Endodermal cell (in vitro differentiated cells): ENCODE results near the gene IL3RA. TPM values are rescaled to one million over a fixed set of nuclear protein-coding genes. Genes with fewer than 3 reads are reported as not detected.
A peak's percentile ranks its signal among the peaks of the same experiment; 100 is the strongest.

ENCODE experiments used
- DNase-seq: peaks from one replicate; pipeline ENCODE4 v3.0.0-alpha.2; 2017
- H3K27ac ChIP-seq: 2 replicates; pipeline ENCODE4 v1.5.1; 2013; ENCODE audit warnings: mild to moderate bottlenecking, low read depth, low read length, moderate library complexity
- H3K27me3 ChIP-seq: 2 replicates; pipeline ENCODE4 v1.6.1; 2013; ENCODE audit warnings: mild to moderate bottlenecking, low read length, moderate library complexity; ENCODE audit not compliant: insufficient read depth, control insufficient read depth, poor library complexity, severe bottlenecking
- H3K36me3 ChIP-seq: 2 replicates; pipeline ENCODE4 v1.7.0; 2013; ENCODE audit warnings: mild to moderate bottlenecking, low read length, moderate library complexity; ENCODE audit not compliant: control insufficient read depth, insufficient read depth
- H3K4me1 ChIP-seq: one replicate; pipeline ENCODE4 v1.7.0; 2013; ENCODE audit warnings: low read length; ENCODE audit not compliant: control insufficient read depth, insufficient read depth
- H3K4me3 ChIP-seq: 2 replicates; pipeline ENCODE4 v1.5.1; 2013; ENCODE audit warnings: mild to moderate bottlenecking, low read length, moderate library complexity
- H3K9ac ChIP-seq: 2 replicates; pipeline ENCODE4 v1.6.1; 2013; ENCODE audit warnings: mild to moderate bottlenecking, low read length, moderate library complexity; ENCODE audit not compliant: poor library complexity, severe bottlenecking; ENCODE audit errors: extremely low read depth
- H3K9me3 ChIP-seq: 2 replicates; pipeline ENCODE4 v1.6.1; 2013; ENCODE audit warnings: mild to moderate bottlenecking, low read length, moderate library complexity; ENCODE audit not compliant: control insufficient read depth
- H3K27ac Mint-ChIP-seq: 2 replicates; pipeline ENCODE4 v1.8.0; 2020; ENCODE audit warnings: mixed read lengths
- H3K27me3 Mint-ChIP-seq: 2 replicates; pipeline ENCODE4 v1.8.0; 2021; ENCODE audit warnings: mild to moderate bottlenecking, mixed read lengths; ENCODE audit not compliant: insufficient read depth
- H3K36me3 Mint-ChIP-seq: 2 replicates; pipeline ENCODE4 v1.8.0; 2020; ENCODE audit warnings: low read depth, mixed read lengths
- H3K4me1 Mint-ChIP-seq: 2 replicates; pipeline ENCODE4 v1.8.0; 2020; ENCODE audit warnings: mixed read lengths
- H3K4me3 Mint-ChIP-seq: 2 replicates; pipeline ENCODE4 v1.8.0; 2020; ENCODE audit warnings: mild to moderate bottlenecking, moderate library complexity, mixed read lengths
- H3K9me3 Mint-ChIP-seq: 2 replicates; pipeline ENCODE4 v1.8.0; 2020; ENCODE audit warnings: mild to moderate bottlenecking, mixed read lengths
- WGBS, 2 experiments: methylation state at CpG; one replicate each; pipeline versions ENCODE4 v1.1.5 to v1.1.7; 2013; ENCODE audit warnings: missing lambda C conversion rate in 2 of 2, mixed read lengths in 1 of 2; ENCODE audit not compliant: insufficient coverage in 1 of 2, insufficient read length in 1 of 2; 5-methylcytosine and 5-hydroxymethylcytosine counted together
- total RNA-seq, 2 donors: library from RNA; stranded (reverse); fragmentation: NEBNext Ultra II Directional in 1 of 2; extraction: Animal tissue kit (Norgen Biotek cat#: 25700) in 1 of 2; gene quantifications; 2 replicates in 1 of 2; 3 replicates in 1 of 2; pipeline ENCODE4 v1.2.1, GENCODE V29; 2021
- TF ChIP-seq, protein P1 (sequence below): fragments of 200-600 bp; sonication (generic); conservative IDR thresholded peaks from 2 replicates; pipeline ENCODE4 v1.5.0; 2021; ENCODE audit warnings: antibody characterized with exemption, mild to moderate bottlenecking

The IL3RA gene
- total RNA-seq, 2 donors from 2014 or later, result not detected

DNA sequence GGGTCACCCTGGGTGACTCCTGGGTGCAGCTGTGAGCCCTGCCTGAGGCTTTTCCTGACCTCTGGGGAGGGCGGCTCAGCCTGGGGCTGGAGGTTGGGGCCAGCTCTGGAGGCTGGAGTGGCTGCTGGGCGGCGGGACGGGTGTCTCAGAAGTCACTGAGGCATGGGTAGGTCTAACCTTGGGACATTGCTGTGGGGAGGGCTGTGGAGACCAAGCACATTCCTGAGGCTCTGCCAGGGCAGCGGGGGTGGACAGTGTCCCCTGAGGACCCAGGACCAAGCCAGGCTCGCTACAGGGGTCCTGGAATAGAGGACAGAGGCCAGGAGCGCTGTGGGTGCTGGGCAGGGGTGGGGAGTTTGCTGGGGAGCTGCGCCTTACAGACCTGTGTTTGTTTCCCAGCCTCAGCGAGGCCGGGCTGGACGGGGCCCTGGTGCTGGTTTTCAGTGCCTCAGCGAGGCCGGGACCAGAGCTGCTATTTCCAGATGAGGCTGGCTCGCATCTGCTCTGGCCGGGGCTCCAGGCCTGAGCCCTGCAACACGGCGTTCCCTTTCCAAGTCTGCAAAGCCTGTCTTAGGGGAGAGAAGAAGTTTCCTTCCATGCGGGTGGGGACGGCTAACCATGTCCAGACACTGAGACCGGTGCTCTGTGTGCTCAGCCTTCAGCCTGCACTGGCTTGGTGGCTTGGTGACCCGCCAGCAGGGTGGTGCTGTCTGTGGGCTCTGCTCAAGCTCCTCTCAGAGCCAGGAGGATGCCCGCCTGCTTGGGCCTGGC, 58.3 kb downstream of the IL3RA start:
- Mint-ChIP-seq H3K27ac (peak overlapping the region; percentile 44), H3K9me3 (no peaks in the 10 kb centered on the region), H3K27me3 (no peaks in the 10 kb centered on the region), H3K4me3 (peak overlapping the region; percentile 90), H3K36me3 (peaks cover 43% of the 10 kb centered on the region), H3K4me1 (peaks cover 7% of the 10 kb centered on the region)
- Histone ChIP-seq H3K4me3 (peak overlapping the region; percentile 96), H3K27me3 (no peaks in the 10 kb centered on the region), H3K9me3 (no peaks in the 10 kb centered on the region), H3K36me3 (peaks cover 37% of the 10 kb centered on the region), H3K9ac (no peak overlapping the region), H3K27ac (no peak overlapping the region), H3K4me1 (no peaks in the 10 kb centered on the region)
- peak; percentile 46 for DNase-seq
- TF ChIP-seq, protein P1, sequence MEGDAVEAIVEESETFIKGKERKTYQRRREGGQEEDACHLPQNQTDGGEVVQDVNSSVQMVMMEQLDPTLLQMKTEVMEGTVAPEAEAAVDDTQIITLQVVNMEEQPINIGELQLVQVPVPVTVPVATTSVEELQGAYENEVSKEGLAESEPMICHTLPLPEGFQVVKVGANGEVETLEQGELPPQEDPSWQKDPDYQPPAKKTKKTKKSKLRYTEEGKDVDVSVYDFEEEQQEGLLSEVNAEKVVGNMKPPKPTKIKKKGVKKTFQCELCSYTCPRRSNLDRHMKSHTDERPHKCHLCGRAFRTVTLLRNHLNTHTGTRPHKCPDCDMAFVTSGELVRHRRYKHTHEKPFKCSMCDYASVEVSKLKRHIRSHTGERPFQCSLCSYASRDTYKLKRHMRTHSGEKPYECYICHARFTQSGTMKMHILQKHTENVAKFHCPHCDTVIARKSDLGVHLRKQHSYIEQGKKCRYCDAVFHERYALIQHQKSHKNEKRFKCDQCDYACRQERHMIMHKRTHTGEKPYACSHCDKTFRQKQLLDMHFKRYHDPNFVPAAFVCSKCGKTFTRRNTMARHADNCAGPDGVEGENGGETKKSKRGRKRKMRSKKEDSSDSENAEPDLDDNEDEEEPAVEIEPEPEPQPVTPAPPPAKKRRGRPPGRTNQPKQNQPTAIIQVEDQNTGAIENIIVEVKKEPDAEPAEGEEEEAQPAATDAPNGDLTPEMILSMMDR, result no peak
- 92 to 97% methylated on average over 13 to 22 of the region's 22 CpGs for WGBS, 2 experiments

DNA sequence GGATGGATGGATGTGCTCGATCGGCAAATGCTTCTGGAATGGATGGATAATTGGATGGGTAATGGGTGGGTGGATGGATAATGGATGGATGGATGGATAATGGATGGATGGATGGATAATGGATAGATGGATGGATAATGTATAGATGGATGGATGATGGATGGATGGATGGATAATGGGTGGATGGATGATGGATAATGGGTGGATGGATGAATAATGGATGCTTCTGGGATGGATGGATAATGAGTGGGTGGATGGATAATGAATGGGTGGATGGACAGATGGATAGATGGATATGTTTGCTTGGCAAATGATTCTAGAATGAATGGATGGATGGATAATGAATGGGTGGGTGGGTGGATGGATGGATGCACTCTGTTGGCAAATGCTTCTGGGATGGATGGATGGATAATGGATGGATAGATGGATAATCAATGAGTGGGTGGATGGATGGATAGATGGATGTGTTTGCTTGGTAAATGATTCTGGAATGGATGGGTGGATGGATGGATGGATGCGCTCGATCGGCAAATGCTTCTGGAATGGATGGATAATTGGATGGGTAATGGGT, 59.1 kb downstream of the IL3RA start:
- Histone ChIP-seq H3K9me3 (no peaks in the 10 kb centered on the region), H3K4me1 (no peaks in the 10 kb centered on the region), H3K27me3 (no peaks in the 10 kb centered on the region), H3K27ac (no peak overlapping the region), H3K36me3 (peaks cover 36% of the 10 kb centered on the region), H3K9ac (no peak overlapping the region), H3K4me3 (no peak overlapping the region)
- Mint-ChIP-seq H3K4me1 (peaks cover 7% of the 10 kb centered on the region), H3K27me3 (no peaks in the 10 kb centered on the region), H3K9me3 (no peaks in the 10 kb centered on the region), H3K27ac (no peak overlapping the region), H3K36me3 (peaks cover 41% of the 10 kb centered on the region), H3K4me3 (no peak overlapping the region)
- no peak for DNase-seq
- WGBS, 2 experiments, result 96 to 97% methylated on average over 5 of the region's 5 CpGs
- TF ChIP-seq, protein P1, result no peak

DNA sequence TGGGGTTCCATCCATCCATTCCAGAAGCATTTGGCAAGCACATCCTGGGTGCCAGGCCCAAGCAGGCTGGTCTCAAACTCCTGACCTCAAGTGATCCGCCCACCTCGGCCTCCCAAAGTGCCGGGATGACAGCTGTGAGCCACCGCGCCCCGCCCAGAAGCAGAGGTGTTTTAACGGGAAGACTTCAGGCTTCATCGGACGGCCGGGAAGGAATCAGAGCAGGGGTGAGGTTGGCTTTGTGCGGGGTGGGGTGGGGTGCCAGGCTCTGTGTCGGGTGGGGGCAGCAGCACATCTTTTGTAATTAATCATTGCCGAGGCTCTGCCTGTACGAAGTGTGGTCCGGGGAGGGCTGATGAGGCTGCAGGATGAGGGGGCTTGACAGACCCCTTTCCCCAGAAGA, 60.4 kb downstream of the IL3RA start:
- peaks cover 7% of the 10 kb centered on the region for H3K4me1 Mint-ChIP-seq
- H3K9me3 Mint-ChIP-seq, result no peaks in the 10 kb centered on the region
- peaks cover 42% of the 10 kb centered on the region for H3K36me3 Mint-ChIP-seq

More for the DNA sequence above, 60.4 kb downstream of the IL3RA start:
- TF ChIP-seq, protein P1, result no peak
- H3K27ac Mint-ChIP-seq, result no peak overlapping the region
- H3K36me3 ChIP-seq, result peaks cover 37% of the 10 kb centered on the region
- H3K4me3 ChIP-seq, result no peak overlapping the region
- H3K4me1 ChIP-seq, result no peaks in the 10 kb centered on the region
- no peaks in the 10 kb centered on the region for H3K27me3 Mint-ChIP-seq
- H3K4me3 Mint-ChIP-seq, result no peak overlapping the region
- no peaks in the 10 kb centered on the region for H3K9me3 ChIP-seq
- no peak overlapping the region for H3K27ac ChIP-seq
- no peak overlapping the region for H3K9ac ChIP-seq
- WGBS, 2 experiments, result 92 to 97% methylated on average over 10 to 15 of the region's 15 CpGs
- DNase-seq, result no peak
- no peaks in the 10 kb centered on the region for H3K27me3 ChIP-seq
